Naive B cell (primary cell): ENCODE results near the gene CHRNB4. TPM values are rescaled to one million over a fixed set of nuclear protein-coding genes. Genes with fewer than 3 reads are reported as not detected.

Experiments
- ATAC-seq, 2 donors: fragments of 150-1000 bp; cut with Tn5 transposase; 2 replicates each; pipeline ENCODE4 v1.10.0; 2021; ENCODE audit warnings: low read depth in 2 of 2, mild to moderate bottlenecking in 2 of 2, moderate library complexity in 2 of 2
- DNase-seq: peaks from one replicate; pipeline ENCODE4 v3.0.0; 2022
- H3K27ac Mint-ChIP-seq, 6 donors: one replicate each; pipeline ENCODE4 v1.8.0; 2020 to 2022; ENCODE audit warnings: mild to moderate bottlenecking in 6 of 6, mixed read lengths in 6 of 6, moderate library complexity in 5 of 6, inconsistent platforms in 2 of 6
- H3K27me3 Mint-ChIP-seq, 3 donors: one replicate each; pipeline ENCODE4 v1.8.0; 2021 to 2022; ENCODE audit warnings: mixed read lengths in 3 of 3, mild to moderate bottlenecking in 1 of 3
- H3K36me3 Mint-ChIP-seq, 2 donors: one replicate each; pipeline ENCODE4 v1.8.0; 2020 to 2022; ENCODE audit warnings: mixed read lengths in 2 of 2, inconsistent platforms in 1 of 2, mild to moderate bottlenecking in 1 of 2
- H3K4me1 Mint-ChIP-seq, 3 donors: one replicate each; pipeline ENCODE4 v1.8.0; 2020 to 2022; ENCODE audit warnings: mixed read lengths in 3 of 3, inconsistent platforms in 1 of 3, mild to moderate bottlenecking in 1 of 3, moderate library complexity in 1 of 3
- H3K4me3 Mint-ChIP-seq, 8 donors: one replicate each; pipeline ENCODE4 v1.8.0; 2020 to 2022; ENCODE audit warnings: mild to moderate bottlenecking in 8 of 8, mixed read lengths in 8 of 8, moderate library complexity in 8 of 8, inconsistent platforms in 2 of 8
- H3K9me3 Mint-ChIP-seq, 7 donors: one replicate each; pipeline ENCODE4 v1.8.0; 2020 to 2022; ENCODE audit warnings: mixed read lengths in 7 of 7, mild to moderate bottlenecking in 5 of 7, inconsistent platforms in 2 of 7, moderate library complexity in 1 of 7
- polyA plus RNA-seq, 6 donors: library from polyadenylated mRNA; unstranded; fragments of 300-500 nt; fragmentation: Illumina TruSeq; gene quantifications; one replicate each; pipeline ENCODE4 v1.2.3, GENCODE V29; 2021; ENCODE audit warnings: low read depth in 6 of 6

CHRNB4 gene
- polyA plus RNA-seq, 6 donors from 2014 or later = not detected

GRCh38 chr15:78660584-78660983, 19.6 kb upstream of the CHRNB4 start:
- no peak overlapping the region for H3K4me3 Mint-ChIP-seq
- H3K27me3 Mint-ChIP-seq = no peaks in the 10 kb centered on the region

GRCh38 chr15:78658823-78659222, 17.8 kb upstream of the CHRNB4 start:
- ATAC-seq (no peak), DNase-seq (no peak)
- Mint-ChIP-seq H3K27me3 (peaks cover 0 to 3% (median 2%) of the 10 kb centered on the region in 3 donors), H3K36me3 (no peaks in the 10 kb centered on the region), H3K4me3 (no peak overlapping the region), H3K27ac (no peak overlapping the region), H3K4me1 (no peaks in the 10 kb centered on the region), H3K9me3 (no peaks in the 10 kb centered on the region)

More at GRCh38 chr15:78660584-78660983, 19.6 kb upstream of the CHRNB4 start:
- Mint-ChIP-seq H3K36me3 (no peaks in the 10 kb centered on the region), H3K9me3 (no peaks in the 10 kb centered on the region), H3K27ac (no peak overlapping the region), H3K4me1 (peaks cover 0 to 4% (median 0%) of the 10 kb centered on the region in 3 donors)
- no peak for DNase-seq
- no peak for ATAC-seq

GRCh38 chr15:78654272-78654671, 13.3 kb upstream of the CHRNB4 start:
- Mint-ChIP-seq H3K4me3 (no peak overlapping the region), H3K27me3 (peaks cover 0 to 6% (median 5%) of the 10 kb centered on the region in 3 donors), H3K27ac (no peak overlapping the region), H3K4me1 (no peaks in the 10 kb centered on the region), H3K9me3 (no peaks in the 10 kb centered on the region), H3K36me3 (no peaks in the 10 kb centered on the region)
- no peak for DNase-seq
- no peak for ATAC-seq

- Mint-ChIP-seq H3K4me3 (no peak overlapping the region), H3K4me1 (no peaks in the 10 kb centered on the region), H3K27ac (no peak overlapping the region), H3K9me3 (no peaks in the 10 kb centered on the region), H3K36me3 (no peaks in the 10 kb centered on the region), H3K27me3 (peaks cover 0 to 6% (median 5%) of the 10 kb centered on the region in 3 donors)
- DNase-seq = no peak
- no peak for ATAC-seq
Observed at GRCh38 chr15:78651930-78652615, 11.1 kb upstream of the CHRNB4 start.

GRCh38 chr15:78651007-78651406, 10.0 kb upstream of the CHRNB4 start:
- Mint-ChIP-seq H3K9me3 (no peaks in the 10 kb centered on the region), H3K27ac (no peak overlapping the region), H3K36me3 (no peaks in the 10 kb centered on the region), H3K27me3 (peaks cover 0 to 6% (median 5%) of the 10 kb centered on the region in 3 donors), H3K4me1 (no peaks in the 10 kb centered on the region), H3K4me3 (no peak overlapping the region)
- ATAC-seq (no peak), DNase-seq (no peak)

DNA sequence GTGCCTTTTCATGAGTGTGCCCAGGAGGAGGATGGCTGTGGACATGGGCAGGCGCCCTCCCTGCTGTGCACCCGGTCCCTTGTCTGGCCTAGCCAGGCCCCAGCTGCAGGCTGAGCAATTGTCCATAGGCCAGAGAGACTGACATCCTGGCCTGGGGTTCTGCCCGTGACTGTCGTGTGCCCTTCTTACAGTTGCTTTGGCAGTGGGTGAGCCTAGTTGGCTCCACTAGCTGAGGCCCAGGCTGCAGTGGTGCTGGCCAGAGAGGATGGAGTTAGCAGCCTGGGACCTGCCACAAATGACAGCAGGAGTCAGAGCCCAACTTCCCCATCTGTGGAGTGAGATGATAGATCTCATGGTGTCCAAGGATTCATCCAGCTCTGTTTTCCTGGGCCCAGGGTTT, 9.0 kb upstream of the CHRNB4 start:
- no peaks in the 10 kb centered on the region for H3K36me3 Mint-ChIP-seq
- DNase-seq = no peak
- no peak for ATAC-seq
- no peaks in the 10 kb centered on the region for H3K4me1 Mint-ChIP-seq
- peaks cover 0 to 6% (median 5%) of the 10 kb centered on the region in 3 donors for H3K27me3 Mint-ChIP-seq
- H3K27ac Mint-ChIP-seq = no peak overlapping the region
- H3K9me3 Mint-ChIP-seq = no peaks in the 10 kb centered on the region
- no peak overlapping the region for H3K4me3 Mint-ChIP-seq

DNA sequence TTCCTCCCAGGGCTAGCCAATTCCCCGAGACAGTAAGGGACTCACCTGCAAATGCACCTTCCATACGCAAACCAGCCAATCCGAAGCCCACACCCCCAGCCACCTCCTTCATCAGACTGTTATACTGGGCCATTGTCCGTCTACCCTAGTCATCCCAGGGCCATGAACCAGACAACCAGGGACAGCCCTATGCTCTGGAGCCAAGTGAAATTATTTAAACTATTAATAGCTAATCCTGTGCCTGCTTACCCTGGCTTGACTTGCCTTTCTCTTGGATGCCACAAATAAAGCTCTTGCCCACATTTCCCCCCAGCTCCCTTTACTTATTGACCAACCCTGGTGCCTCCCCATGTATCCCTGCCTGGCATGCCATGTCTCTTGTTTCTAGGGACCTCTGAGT, 4.0 kb upstream of the CHRNB4 start:
- no peak for DNase-seq
- Mint-ChIP-seq H3K36me3 (no peaks in the 10 kb centered on the region), H3K27ac (peak overlapping the region in 1 of 6 donors; percentile 52), H3K4me3 (no peak overlapping the region), H3K27me3 (peaks cover 0 to 12% (median 5%) of the 10 kb centered on the region in 3 donors), H3K4me1 (peaks cover 4 to 10% (median 8%) of the 10 kb centered on the region in 3 donors), H3K9me3 (no peaks in the 10 kb centered on the region)
- no peak for ATAC-seq

- Mint-ChIP-seq H3K27ac (no peak overlapping the region), H3K27me3 (peaks cover 0 to 14% (median 7%) of the 10 kb centered on the region in 3 donors), H3K9me3 (no peaks in the 10 kb centered on the region), H3K36me3 (no peaks in the 10 kb centered on the region), H3K4me3 (peak overlapping the region in 2 of 8 donors; percentile 22 to 78), H3K4me1 (peaks cover 4 to 10% (median 8%) of the 10 kb centered on the region in 3 donors)
- no peak for ATAC-seq
- no peak for DNase-seq
Observed at GRCh38 chr15:78642331-78642730, 1.3 kb upstream of the CHRNB4 start.

DNA sequence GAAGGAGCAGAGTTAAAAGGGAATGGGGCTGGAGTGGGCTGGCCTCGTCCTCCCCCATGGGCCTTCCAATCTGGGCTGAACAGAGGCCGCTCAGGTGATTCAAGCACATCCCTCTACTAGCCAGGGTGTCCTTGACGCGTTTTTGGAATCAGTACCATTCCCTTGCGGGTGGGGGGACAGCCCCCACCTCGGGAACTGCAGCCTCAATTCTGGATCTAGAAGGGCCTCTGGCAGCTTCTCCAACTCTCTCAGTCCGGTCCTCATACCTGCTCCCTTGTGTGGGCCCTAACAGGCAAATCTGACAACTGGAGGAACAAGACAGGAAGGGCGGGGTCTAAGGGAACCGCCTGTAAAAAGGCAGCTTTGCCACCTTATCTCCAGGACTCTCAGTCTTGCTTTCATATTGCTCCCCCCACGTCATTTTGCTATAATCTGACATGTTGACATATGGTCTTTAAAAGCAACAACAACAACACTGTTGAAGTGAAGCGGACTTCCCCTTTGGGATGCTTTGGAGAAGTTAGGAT, 802 bp upstream of the CHRNB4 start:
- ATAC-seq = no peak
- Mint-ChIP-seq H3K4me1 (peaks cover 4 to 10% (median 8%) of the 10 kb centered on the region in 3 donors), H3K27me3 (peaks cover 0 to 18% (median 12%) of the 10 kb centered on the region in 3 donors), H3K36me3 (no peaks in the 10 kb centered on the region), H3K4me3 (peak overlapping the region; percentile 48 to 88 (median 78)), H3K9me3 (no peaks in the 10 kb centered on the region), H3K27ac (peak overlapping the region in 2 of 6 donors; percentile 23 to 31)
- no peak for DNase-seq

DNA sequence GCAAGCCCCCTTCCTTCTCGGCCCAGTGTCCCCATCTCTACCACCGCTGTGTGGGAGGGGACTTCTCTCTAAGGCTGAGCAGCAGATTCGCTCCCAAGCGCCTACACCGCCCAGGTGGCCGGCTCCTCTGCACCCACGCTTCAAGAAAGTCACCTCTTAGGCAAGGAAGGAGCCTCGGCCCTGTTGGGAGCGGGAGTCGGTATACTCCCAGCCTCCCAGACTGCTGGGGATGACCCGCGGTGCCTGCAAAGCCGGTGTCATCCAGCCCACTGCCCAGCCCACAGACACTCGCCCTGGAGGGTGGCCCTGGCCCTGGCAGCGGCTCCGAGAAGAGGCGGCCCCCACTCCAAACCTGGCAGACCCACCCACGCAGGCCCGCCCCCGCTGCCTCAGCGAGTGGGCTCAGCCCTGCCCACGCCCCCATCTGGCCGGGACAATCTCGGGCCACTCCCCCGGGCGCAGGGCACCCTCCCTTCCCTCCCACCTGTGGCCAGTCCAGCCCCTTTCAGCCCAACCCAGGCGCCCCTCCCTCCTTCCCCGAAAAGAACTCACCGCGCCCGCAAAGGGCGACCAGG, 396 bp downstream of the CHRNB4 start:
- no peaks in the 10 kb centered on the region for H3K36me3 Mint-ChIP-seq
- DNase-seq = no peak
- H3K27ac Mint-ChIP-seq = no peak overlapping the region
- peaks cover 5 to 24% (median 22%) of the 10 kb centered on the region in 3 donors for H3K27me3 Mint-ChIP-seq
- peaks cover 4 to 10% (median 8%) of the 10 kb centered on the region in 3 donors for H3K4me1 Mint-ChIP-seq
- H3K9me3 Mint-ChIP-seq = peaks cover 0 to 2% (median 0%) of the 10 kb centered on the region in 7 donors
- peak overlapping the region in 7 of 8 donors; percentile 12 to 88 (median 78) for H3K4me3 Mint-ChIP-seq
- ATAC-seq = peak; percentile 17 to 22

GRCh38 chr15:78638658-78639314, 2.2 kb downstream of the CHRNB4 start:
- H3K9me3 Mint-ChIP-seq = peaks cover 0 to 4% (median 2%) of the 10 kb centered on the region in 7 donors
- peak overlapping the region in 1 of 8 donors; percentile 15 for H3K4me3 Mint-ChIP-seq
- H3K36me3 Mint-ChIP-seq = peaks cover 0 to 2% of the 10 kb centered on the region in 2 donors
- DNase-seq = peak; percentile 29
- peaks cover 4 to 10% (median 8%) of the 10 kb centered on the region in 3 donors for H3K4me1 Mint-ChIP-seq
- H3K27me3 Mint-ChIP-seq = peaks cover 5 to 26% (median 24%) of the 10 kb centered on the region in 3 donors
- peak overlapping the region in 1 of 6 donors; percentile 33 for H3K27ac Mint-ChIP-seq
- ATAC-seq = peak; percentile 65 to 67

GRCh38 chr15:78637776-78638435, 3.1 kb downstream of the CHRNB4 start:
- H3K4me3 Mint-ChIP-seq = no peak overlapping the region
- no peak for ATAC-seq
- no peak for DNase-seq
- H3K27ac Mint-ChIP-seq = no peak overlapping the region
- H3K4me1 Mint-ChIP-seq = peaks cover 4 to 10% (median 8%) of the 10 kb centered on the region in 3 donors
- H3K9me3 Mint-ChIP-seq = peaks cover 5 to 13% (median 8%) of the 10 kb centered on the region in 7 donors
- peaks cover 0 to 11% of the 10 kb centered on the region in 2 donors for H3K36me3 Mint-ChIP-seq
- peaks cover 7 to 35% (median 33%) of the 10 kb centered on the region in 3 donors for H3K27me3 Mint-ChIP-seq

- Mint-ChIP-seq H3K4me1 (peaks cover 3 to 5% (median 4%) of the 10 kb centered on the region in 3 donors), H3K4me3 (no peak overlapping the region), H3K27ac (no peak overlapping the region), H3K27me3 (peaks cover 18 to 40% (median 39%) of the 10 kb centered on the region in 3 donors), H3K9me3 (peaks cover 5 to 18% (median 11%) of the 10 kb centered on the region in 7 donors), H3K36me3 (peaks cover 0 to 16% of the 10 kb centered on the region in 2 donors)
- no peak for DNase-seq
- ATAC-seq = no peak
Observed at GRCh38 chr15:78636378-78636859, 4.6 kb downstream of the CHRNB4 start.
